Stimulated activated CD8-positive, alpha-beta memory T cell treated with anti-CD3 and anti-CD28 coated beads, Interleukin-2, amount 100 ng/mL, for 1 hour (primary cell): ENCODE results near the gene ZDHHC17.
"Not testable (repeated sequence)": the region's sequence is repeated elsewhere in the genome, so short reads cannot be mapped to it uniquely, and the experiment has no call there.

Experiments used
- DNase-seq, 2 donors: peaks; one replicate each; pipeline ENCODE4 v3.0.0-alpha.2; 2020; ENCODE audit warnings: low read depth in 2 of 2

Gene ZDHHC17

DNA sequence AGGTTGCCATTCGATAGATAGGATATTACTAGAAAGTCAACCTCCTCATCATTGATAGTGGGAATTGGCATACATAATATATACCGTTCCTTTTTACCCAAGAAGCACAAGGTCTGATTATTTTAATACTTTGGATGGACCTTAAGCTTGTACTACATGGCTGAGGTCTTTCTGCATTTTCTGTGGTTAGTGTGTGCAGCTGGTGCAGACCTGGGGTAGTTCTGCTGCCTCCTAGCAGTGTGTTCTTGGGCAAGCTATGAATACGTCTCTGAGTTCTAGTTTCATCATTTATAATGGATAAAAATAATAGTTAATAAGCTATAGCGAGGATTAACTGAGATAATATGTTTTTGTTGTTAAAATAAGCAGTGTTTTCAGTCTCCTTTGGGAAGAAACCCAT lies 2.2 kb downstream of the ZDHHC17 start:
- DNase-seq, result no peak

DNA sequence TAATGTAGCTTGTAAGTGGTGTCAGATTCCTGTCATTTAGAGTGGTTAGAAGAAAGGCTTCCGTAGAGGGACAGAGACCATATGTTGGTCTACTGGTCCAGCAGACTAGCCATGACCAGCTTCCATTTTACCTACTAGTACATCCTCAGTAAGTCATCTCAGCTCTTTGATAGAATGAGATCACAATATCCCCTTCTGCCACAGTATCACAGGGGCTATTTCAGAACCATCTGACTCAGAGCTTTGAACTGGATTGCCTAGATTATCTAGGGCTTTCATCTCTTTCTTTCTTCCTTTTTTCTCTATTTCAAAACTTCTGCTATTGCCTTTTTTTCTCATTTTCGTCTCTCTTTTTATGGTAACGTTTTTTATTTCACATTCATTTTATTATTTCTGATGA lies 4.7 kb downstream of the ZDHHC17 start:
- DNase-seq, result no peak

DNA sequence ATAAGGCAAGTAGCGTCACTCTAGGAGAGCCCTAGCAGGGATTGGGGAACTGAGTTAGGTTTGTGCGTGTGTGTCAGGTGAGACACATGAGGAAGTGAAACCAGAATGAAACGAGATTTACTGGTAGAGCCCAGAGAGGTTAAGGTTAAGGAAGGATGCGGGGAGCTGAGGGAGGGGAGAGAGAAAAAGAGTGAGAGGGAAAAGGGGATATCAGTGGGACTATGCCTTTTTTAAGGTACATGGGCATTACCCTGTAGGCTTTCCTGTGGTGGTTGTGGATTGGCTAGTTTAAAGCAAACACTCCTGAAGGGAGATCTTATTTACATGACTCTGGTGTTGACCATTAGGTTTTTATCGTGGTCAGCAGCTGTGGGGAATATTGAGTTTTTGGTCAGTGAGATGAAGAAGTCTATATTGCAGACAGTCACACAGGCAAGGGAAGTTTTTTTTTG lies 13.9 kb downstream of the ZDHHC17 start:
- no peak for DNase-seq

DNA sequence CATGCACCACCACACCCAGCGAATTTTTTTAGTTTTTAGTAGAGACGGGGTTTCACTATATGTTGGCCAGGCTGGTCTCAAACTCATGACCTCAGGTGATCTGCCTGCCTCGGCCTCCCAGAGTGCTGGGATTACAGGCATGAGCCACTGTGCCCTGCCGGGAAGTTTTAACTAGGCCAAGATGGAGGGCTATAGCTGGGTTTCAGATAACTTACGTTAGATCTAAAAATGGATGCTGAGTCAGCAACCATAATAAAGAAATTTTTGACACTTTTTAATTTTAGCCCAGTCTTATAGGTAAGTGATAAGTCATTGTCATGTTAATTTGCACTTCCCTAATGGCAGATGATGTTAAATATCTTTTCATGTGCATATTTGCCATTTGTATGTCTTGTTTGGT lies 14.4 kb downstream of the ZDHHC17 start:
- no peak for DNase-seq

DNA sequence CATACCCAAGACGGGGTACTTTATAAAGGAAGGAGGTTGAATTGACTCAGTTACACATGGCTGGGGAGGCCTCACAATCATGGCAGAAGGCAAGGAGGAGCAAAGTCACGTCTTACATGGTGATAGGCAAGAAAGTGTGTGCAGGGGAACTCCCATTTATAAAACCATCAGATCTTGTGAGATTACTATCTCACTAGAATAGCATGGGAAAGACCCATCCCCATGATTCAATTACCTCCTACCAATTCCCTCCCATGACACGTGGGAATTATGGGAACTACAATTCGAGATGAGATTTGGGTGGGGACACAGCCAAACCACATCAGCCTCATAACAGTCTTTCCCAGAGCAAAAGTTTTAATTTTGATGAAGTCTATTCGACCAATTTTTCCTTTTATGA lies 15.4 kb downstream of the ZDHHC17 start:
- not testable (repeated sequence) for DNase-seq

DNA sequence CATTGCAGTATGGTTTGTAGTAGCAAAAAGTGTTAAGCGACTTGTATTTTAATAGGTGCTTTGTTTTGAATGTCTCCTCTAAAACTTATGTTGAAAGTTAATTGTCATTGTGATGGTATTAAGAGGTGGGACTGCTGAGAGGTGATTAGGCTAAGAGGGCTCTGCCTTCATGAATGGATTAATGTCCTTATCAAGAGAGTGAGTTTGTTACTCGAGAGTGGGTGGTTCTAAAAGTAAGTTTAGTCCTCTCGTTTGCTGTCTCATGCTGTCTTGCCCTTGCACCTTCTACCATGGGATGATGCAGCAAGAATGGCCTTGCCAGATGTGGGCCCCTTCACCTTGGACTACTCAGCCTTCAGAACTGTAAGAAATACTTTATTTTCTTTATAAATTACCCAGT lies 17.4 kb downstream of the ZDHHC17 start:
- no peak for DNase-seq

DNA sequence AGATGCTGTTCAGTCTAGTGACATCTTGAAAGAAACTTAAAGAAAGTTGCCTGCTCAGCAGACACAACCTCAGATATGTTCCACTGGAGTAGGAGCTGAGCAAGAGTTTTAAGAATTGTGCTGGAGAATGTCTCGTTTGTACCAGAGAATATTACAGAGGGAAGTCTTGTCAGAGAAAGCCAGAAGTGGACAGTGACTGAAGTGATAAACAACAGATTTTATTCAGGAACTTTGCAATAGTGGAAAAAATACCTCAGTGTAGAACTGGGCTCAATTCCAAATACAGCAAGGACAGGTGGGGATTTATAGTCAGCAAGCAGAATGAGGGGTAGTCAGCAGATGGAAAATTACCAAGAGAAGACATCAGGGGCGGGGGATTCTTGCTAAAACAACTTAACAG lies 18.6 kb downstream of the ZDHHC17 start:
- no peak for DNase-seq

DNA sequence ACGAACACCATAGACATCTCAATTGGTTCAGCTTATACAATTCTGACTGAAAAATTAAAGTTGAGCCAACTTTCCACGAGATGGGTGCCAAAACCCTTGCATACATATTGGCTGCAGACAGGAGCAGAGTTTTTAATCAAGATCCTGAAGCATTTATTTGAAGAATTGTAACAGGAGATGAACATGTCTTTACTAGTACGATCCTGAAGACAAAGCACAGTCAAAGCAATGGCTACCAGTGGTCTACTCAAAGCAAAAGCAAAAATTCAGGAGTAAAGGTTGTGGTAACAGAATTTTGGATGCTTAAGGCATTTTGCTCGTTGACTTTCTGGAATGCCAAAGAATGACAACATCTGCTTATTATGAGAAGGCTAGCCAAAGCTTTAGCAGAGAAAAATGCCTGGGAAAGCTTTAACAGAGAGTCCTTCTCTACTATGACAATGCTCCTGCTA lies 20.7 kb downstream of the ZDHHC17 start:
- DNase-seq, result no peak

DNA sequence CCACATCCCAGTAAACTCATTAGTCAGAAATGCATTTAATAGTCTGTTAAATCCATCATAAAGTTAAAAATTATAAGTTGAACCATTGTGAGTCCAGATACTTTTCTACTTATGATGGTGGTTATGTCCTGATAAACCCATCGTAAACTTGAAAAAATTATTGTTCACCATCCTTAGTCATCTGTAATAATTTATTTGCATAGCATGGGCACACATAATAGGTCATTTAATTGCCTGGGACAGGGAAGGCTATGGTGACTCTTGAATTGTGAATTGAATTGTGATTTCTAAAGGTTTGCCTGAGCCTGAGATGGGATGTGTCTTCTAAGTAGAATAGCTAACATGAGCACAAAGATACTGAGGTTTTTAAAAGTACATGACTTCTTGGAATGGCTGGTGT lies 21.5 kb downstream of the ZDHHC17 start:
- DNase-seq, result no peak

DNA sequence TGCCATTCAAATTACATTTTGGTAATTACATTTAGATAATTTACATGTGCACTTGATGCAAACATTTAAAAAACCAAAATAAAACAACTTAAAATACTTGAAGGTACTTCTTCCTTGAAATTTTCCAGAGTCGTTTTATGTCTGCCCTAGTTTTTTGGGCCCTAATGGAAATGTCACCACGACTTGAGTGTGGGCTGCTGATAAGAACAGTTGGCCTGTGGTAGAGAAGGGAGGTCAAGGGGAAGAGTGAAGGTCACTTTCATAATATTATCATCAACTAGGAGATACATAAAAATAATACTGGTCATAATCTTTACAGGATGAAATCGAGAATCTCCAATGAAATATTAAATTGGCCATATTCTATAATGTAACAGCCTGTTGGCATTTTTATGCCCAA lies 23.1 kb downstream of the ZDHHC17 start:
- no peak for DNase-seq

DNA sequence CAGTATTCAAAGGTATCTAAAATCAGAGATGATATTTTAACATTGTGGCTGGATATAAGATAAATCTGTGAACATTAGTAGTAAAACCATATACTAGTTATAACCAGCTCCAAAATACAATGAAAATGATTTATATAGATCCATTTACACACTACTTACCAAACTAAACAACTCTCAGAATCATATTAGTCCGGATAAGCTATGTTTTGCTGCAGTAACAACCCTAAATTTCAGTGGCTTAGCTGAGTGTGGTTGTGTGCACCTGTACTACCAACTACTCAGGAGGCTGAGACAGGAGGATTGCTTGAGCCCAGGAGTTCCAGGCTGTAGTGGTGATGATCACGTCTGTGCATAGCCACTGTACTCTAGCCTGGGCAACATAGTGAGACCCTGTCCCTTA lies 23.8 kb downstream of the ZDHHC17 start:
- no peak for DNase-seq

DNA sequence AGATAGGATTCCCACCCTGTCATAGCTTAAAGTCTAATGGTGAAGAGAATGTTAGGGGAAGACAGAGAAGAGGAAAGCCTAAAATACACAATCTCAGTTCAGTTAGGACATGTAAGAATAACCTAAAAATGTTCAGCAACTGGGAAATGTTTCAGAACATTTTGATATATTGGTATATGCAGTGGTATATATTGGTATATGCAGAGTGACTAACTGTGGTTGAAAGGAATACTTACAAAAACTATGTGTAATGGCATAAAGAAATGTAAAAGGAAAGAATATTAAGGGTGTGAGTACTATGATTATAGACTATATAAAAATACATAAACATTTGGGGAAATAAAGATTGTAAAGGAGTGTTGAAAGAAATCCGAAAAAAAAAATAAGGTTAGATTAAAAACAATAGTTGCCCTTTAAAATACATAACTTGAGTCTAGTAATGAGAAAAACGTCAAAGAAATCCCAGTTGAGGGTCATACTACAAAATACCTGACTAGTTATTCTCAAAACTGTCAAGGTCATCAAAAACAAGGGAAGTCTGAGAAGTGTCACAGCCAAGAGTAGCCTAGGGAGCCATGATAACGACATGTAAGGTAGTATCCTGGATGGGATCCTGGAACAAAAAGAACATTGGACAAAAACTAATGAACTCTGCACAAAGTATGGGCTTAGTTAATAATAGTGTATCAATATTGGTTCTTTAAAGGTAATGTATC lies 25.6 kb downstream of the ZDHHC17 start:
- DNase-seq, result no peak

DNA sequence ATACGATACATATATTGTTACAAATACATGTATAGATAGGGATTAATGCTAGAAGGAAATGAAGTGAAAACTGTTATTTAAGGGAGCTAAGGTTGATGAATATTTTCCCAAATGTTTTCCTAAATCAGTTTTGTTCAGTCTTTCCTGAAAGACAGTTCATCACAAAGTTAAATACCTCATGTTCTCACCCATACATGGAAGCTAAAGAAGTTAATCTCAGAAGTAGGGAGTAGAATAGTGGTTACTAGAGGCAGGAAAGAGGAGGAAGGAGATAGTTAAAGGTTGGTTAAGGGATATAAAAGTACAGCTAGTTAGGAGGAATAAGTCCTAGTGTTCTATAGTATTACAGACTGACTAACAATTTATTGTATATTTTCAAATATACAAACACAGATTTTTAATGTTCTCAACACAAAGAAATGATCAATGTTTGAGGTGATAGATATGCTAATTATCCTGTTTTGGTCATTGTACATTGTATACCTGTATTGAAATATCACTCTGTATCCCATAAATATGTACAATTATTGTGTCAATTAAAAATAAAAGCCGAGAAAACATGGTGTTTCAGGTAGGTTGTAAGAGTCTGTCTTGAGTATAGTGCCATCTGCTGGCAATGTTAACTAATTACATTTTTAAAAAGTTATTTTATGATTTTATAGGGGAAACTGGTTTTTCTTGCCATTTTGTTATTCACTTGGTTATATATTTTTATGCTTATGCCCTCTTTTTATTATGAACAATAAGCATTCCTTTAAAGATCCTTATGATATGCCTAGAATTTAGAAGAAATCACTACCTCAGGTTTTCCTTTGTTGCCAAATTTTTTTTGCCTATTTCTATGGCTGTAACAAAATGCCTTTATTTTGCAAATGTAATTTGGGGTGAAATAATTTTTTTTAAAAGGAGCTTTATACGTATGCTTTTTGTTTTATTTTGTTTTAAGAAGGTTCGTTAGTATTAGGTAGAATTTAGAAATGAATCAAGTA lies 26.9 kb downstream of the ZDHHC17 start:
- DNase-seq, result no peak

DNA sequence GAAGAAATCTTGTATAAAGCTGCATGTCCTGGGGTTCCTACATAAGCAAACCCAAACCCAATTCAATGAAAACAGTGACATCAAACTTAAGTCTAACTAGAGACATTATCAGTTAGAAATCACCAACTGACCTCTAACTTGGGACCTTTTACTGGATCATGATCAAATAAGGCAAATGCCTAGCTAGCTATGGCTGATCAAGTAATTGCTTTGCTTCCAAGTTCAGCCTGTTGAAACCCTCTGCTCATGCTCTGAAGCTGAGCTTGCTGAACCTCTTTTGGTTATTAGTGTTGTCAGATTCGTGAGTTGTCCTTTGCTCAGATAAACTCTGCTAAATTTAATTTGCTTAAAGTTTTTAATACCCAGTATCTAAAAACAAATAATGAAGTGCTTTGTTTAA lies 28.9 kb downstream of the ZDHHC17 start:
- no peak for DNase-seq

DNA sequence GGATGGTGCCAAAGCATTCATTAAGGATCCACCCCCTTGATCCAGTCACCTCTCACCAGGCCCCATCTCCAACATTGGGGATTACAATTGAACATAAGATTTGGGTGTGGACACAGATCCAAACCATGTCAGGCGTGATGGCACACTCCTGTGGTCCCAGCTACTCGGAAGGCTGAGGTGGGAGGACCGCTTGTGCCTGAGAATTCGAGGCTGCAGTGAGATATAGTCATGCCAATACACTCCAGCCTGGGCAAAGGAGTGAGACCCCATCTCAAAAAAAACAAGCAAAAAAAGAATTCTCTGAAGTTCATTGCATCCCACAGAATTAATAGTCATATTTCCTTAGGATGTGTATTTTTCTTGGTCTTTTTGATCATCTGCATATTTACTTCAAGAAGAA lies 34.9 kb downstream of the ZDHHC17 start:
- DNase-seq, result no peak

DNA sequence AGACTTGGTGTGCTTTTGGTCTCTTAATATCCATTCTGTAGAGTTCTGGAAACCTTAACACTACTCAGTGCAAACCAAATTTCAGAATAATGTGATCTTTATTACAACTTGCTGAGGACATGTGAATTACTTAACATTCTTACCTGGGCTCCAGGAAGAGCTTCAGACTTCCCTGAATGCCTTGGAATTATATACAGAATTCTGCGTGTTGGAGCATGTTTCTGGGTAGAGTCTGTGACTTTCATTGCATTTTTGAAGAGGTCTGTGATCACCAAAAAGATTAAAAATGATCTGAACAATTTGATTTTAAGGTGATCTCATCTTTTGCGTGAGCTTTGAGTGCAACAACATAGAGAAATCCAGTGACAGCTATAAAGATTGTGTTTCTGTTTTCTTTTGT lies 35.4 kb downstream of the ZDHHC17 start:
- no peak for DNase-seq

DNA sequence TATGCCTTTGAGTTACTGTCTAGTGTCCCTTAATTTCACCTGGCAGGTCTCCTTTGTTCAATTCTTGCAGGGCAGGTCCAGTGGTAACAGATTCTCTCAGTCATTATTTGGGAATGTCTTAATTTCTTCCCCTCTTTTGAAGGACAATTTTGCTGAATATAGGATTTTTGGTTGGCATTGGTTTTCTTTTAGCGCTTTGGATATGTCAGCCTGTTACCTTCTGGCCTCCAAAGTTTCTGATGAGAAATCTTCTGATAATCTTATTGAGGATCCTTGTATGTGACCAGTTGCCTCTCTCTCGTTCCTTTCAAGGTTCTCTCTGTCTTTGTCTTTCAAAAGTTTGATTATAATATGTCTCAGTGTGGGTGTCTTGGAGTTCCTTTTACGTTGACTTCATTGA lies 38.1 kb downstream of the ZDHHC17 start:
- no peak for DNase-seq

DNA sequence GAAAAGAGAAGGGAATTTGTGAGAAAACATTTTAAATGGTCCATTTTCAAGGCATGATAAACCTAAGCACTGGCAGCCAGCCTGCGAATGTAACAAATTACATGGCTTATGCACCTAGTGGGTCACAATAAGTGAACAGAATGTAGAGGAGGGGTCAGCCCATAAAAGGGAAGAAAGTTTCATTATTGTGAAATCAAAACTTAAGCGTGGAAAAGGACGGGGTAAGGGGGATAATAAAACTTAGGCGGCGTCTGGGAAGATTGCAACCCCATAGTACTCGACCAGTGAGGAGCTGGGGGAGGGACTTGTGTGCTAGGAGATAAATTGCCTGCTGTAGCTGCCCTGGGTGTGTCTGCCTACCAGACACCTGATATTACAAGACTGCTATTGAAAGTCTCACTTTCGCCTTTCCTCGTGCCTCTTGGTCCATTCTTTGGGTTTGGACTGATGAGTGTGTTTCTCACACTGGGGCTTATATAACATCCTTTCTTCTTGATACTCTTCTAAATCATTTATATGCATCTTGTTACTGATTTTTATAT lies 40.6 kb downstream of the ZDHHC17 start:
- DNase-seq, result no peak

DNA sequence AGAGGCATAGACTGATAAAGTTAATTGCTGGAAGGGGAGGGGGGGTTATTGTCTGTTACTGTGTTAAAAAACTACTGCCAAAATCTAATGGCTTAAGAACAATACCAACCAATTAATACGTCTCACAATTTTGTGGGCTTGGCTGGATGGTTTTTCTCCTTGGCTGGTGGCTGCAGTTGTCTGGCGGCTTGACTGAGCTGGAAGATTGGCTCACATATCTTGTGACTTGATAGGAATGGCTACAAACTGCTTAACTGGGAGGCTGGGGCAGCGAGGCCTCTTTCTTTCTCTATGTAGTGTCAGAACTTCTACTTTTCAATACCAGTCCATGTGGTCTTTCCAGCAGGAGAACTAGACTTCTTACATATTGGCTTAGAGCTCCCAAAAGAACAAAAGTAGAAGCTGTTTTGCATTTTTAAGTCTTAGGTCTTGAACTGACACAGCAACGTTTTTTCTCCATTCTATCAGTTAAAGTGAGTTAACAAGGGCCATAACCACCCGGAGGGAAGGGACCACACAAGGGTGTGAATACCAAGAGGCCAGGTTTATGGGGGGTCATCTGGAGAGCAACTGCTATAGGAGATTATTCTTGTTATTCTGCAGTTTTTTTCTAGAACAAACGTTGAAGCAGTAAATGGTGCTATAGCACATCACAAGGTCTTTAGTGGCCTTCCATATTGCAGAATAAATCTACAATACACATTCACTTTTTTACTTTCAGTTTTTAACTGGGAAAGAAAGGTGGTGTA lies 46.9 kb downstream of the ZDHHC17 start:
- DNase-seq, result no peak

DNA sequence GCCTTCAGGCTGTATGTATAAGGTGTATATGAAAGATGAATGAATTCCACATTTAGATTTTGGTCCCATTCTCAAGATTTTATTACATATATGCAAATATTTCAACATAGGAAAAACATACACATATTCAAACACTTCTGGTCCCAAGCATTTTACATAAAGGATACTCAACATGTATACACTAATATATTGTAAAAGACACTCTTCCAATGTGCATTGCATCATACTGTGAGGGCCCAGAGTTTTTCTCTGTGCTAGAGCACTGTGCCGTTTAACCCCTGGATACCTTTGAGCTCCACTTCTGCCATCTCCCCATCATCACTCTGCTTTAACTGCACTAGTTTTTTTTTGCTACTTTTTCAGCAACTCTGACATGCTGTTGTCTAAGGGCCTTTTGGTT lies 48.1 kb downstream of the ZDHHC17 start:
- no peak for DNase-seq

DNA sequence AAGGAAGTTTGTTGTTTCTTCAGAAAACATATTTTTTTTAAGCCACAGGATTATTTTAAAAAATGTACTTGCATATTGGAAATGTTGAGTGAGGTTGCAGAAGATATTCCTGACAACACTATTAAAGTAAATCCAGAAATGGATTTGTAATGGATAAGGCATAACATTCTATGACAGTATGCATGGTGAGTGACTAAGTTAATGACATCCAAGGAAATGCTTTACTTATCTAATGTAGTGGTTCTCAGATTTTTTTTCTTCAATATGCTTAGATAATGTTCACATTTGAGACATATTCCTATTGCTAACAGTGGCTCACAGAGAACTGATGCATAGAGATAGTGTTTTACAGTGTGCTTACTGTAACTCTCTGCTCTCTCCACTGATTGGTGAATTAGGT lies 49.4 kb downstream of the ZDHHC17 start:
- no peak for DNase-seq

DNA sequence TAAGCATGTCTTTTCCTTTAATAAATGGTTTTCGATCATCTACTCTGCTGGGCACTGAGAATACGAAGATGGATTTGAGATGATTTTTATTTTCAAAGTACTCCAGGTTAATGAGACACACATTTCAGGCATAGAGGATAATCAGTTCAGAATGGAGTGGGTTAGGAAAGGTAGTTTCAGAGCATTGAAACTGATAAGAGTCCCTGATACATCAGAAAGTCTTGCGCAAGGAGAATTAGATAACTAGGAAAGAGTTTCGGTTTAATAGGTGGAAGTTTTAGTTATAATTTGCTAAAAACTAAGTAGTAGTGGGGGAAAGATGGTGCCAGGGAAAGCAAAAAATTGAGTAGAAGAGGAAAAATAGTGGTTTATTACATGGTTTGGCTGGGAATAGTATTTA lies 50.1 kb downstream of the ZDHHC17 start:
- no peak for DNase-seq
